Measurements from ENCODE around the gene KAT2A.
A peak's percentile ranks its signal among the peaks of the same experiment; 100 is the strongest.

KAT2A gene

DNA sequence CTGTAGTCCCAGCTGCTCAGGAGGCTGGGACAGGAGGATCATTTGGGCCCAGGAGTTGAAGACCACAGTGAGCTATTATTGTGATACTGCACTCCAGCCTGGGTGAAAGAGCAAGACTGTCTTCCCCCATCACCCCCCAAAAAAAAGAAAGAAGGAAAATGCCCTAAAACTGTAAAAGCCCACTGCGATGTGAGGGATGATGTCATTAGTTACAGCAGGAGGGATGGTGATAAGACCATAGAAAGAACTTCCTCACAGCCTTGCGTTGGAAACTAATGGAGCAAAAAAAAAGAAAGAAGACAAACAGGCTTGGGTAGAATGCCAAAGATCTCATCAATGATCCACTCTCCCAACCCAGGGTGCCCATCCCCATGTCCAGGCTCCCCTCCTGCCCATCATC lies 41.6 kb downstream of the KAT2A start:
- H3K27ac ChIP-seq (ENCODE audit: insufficient read depth, low read length, poor library complexity, severe bottlenecking) = no peak overlapping the region
- H3K27me3 ChIP-seq (replicated peaks; ENCODE audit: control insufficient read depth, insufficient read depth, low read length, poor library complexity, severe bottlenecking) = no peaks in the 10 kb centered on the region
- no peak overlapping the region for H3K4me3 ChIP-seq (ENCODE audit: insufficient read depth, low read depth, low read length, poor library complexity, severe bottlenecking)
- H3K4me1 ChIP-seq (ENCODE audit: control insufficient read depth, insufficient read depth, low read length, poor library complexity, severe bottlenecking) = no peaks in the 10 kb centered on the region
- no peaks in the 10 kb centered on the region for H3K9me3 ChIP-seq (ENCODE audit: control insufficient read depth, low read length)
- no peaks in the 10 kb centered on the region for H3K36me3 ChIP-seq (ENCODE audit: control insufficient read depth, insufficient read depth, low read length)
- DNase-seq = no peak

DNA sequence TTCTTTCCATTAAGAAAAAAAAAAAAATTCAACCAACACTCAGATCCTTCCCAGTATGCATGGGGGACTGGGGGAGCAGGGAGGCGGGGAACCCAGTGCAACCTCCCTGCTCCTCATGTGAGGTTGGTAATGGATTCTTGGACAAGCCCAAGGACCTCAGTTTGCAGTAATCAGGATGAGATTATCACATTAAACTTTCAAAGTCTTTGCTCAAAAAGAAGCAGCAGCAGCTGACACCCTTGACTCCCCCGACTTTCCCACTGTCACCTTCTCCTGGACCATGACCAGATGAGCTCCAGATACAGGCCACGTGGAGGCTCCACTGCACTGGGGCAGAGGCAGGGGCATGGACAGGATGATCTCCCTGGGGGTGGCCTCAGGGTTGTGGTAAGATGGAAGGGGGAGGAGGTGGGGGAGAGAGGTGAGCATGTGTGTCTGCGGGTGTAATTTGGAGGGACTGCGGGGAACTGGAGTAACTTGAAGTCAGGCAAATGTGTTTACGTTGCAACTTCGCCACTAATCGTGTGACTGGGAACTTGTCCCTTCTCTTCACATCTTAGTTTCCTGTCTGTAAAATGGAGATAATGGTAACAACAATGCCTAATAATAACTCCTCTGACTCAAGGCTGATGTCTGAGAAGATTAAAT lies 42.6 kb downstream of the KAT2A start:
- no peak for DNase-seq
- no peak overlapping the region for H3K4me3 ChIP-seq (ENCODE audit: insufficient read depth, low read depth, low read length, poor library complexity, severe bottlenecking)
- no peak overlapping the region for H3K27ac ChIP-seq (ENCODE audit: insufficient read depth, low read length, poor library complexity, severe bottlenecking)
- no peaks in the 10 kb centered on the region for H3K27me3 ChIP-seq (replicated peaks; ENCODE audit: control insufficient read depth, insufficient read depth, low read length, poor library complexity, severe bottlenecking)
- H3K9me3 ChIP-seq (ENCODE audit: control insufficient read depth, low read length) = no peaks in the 10 kb centered on the region
- H3K4me1 ChIP-seq (ENCODE audit: control insufficient read depth, insufficient read depth, low read length, poor library complexity, severe bottlenecking) = no peaks in the 10 kb centered on the region
- no peaks in the 10 kb centered on the region for H3K36me3 ChIP-seq (ENCODE audit: control insufficient read depth, insufficient read depth, low read length)

DNA sequence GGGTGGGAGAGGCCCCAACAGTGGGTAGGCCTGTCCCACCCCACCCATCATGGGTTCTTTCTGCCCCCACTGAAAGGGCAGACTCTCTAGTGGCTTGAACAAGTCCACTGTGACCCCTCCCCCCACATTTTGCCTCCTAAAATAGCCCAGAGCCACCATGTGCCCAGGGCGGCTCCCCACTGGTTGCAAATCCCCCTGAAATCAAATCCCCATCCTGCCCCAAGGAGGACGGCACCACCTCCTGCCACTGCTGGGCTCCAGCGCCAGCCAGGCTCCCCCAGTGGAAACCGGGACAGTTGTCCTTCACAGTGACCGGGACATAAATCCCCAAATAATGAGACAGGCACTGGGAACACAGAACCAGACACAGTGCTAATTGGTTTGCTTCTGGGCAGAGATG lies 43.4 kb downstream of the KAT2A start:
- Histone ChIP-seq H3K27me3 (replicated peaks; ENCODE audit: control insufficient read depth, insufficient read depth, low read length, poor library complexity, severe bottlenecking) (peaks cover 2% of the 10 kb centered on the region), H3K9me3 (ENCODE audit: control insufficient read depth, low read length) (no peaks in the 10 kb centered on the region)

DNA sequence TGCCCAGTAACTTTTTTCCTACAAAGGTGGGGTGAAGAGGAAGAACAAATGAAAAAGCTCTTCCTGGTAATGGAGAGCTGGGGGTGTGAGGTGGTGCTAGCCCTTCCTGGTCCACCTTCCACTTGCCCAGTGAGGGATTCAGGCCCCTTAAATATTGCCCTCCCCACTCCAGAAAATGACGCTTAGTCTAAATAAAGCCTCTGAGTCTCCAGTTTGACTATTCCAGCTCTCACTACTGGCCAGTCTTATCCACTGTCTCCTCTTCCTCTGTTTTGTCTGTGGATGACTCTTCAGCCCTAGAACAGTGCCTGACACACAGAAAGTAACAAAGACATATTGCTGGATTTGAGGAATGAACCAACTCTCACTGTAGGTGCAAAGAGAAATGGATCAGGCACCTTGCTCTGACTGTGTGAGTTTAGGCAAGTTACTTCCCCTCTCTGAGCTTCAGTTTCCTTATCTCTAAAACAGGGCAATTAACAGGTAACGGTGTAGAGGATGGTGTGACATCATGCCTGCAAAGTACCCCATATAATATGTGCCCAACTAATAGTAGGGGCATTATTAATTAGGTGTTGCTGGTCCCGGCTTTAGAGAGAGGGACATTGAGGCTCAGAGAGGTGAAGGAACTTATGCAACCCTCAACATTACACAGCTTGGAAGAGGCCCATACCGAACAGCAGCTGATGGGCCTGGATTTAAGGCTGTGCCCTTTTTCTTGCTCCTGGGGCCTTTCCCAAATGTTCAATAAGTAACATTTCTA lies 44.2 kb downstream of the KAT2A start:
- Histone ChIP-seq H3K4me1 (ENCODE audit: control insufficient read depth, insufficient read depth, low read length, poor library complexity, severe bottlenecking) (peaks cover 8% of the 10 kb centered on the region), H3K36me3 (ENCODE audit: control insufficient read depth, insufficient read depth, low read length) (no peaks in the 10 kb centered on the region), H3K9me3 (ENCODE audit: control insufficient read depth, low read length) (no peaks in the 10 kb centered on the region), H3K27me3 (replicated peaks; ENCODE audit: control insufficient read depth, insufficient read depth, low read length, poor library complexity, severe bottlenecking) (peaks cover 10% of the 10 kb centered on the region), H3K27ac (ENCODE audit: insufficient read depth, low read length, poor library complexity, severe bottlenecking) (no peak overlapping the region), H3K4me3 (ENCODE audit: insufficient read depth, low read depth, low read length, poor library complexity, severe bottlenecking) (no peak overlapping the region)
- DNase-seq = no peak

More for the DNA sequence above, 43.4 kb downstream of the KAT2A start:
- Histone ChIP-seq H3K4me1 (ENCODE audit: control insufficient read depth, insufficient read depth, low read length, poor library complexity, severe bottlenecking) (peaks cover under 1% of the 10 kb centered on the region), H3K36me3 (ENCODE audit: control insufficient read depth, insufficient read depth, low read length) (no peaks in the 10 kb centered on the region), H3K27ac (ENCODE audit: insufficient read depth, low read length, poor library complexity, severe bottlenecking) (no peak overlapping the region), H3K4me3 (ENCODE audit: insufficient read depth, low read depth, low read length, poor library complexity, severe bottlenecking) (no peak overlapping the region)
- DNase-seq = no peak

DNA sequence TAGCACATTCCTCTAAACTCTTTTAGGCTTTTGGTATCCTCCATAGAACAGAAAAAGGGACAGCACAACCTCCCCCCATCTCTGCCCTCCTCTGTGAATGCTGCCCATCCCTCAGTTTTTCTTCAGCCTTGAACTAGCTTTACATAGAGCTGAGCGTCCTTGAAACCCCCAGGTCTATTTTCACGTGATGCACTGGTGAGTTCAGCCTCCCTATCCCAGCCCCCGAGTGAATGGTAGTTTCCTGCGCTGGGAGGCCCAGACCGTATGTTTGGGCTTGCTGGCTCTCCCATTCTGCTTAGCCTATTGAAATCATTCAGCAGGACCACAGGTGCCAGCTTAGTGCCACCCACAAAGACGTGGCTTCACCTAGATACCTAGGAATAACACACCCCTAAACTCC lies 45.4 kb downstream of the KAT2A start:
- DNase-seq = no peak
- Histone ChIP-seq H3K27me3 (replicated peaks; ENCODE audit: control insufficient read depth, insufficient read depth, low read length, poor library complexity, severe bottlenecking) (peaks cover 18% of the 10 kb centered on the region), H3K36me3 (ENCODE audit: control insufficient read depth, insufficient read depth, low read length) (no peaks in the 10 kb centered on the region), H3K4me3 (ENCODE audit: insufficient read depth, low read depth, low read length, poor library complexity, severe bottlenecking) (no peak overlapping the region), H3K9me3 (ENCODE audit: control insufficient read depth, low read length) (no peaks in the 10 kb centered on the region), H3K27ac (ENCODE audit: insufficient read depth, low read length, poor library complexity, severe bottlenecking) (no peak overlapping the region), H3K4me1 (ENCODE audit: control insufficient read depth, insufficient read depth, low read length, poor library complexity, severe bottlenecking) (peaks cover 11% of the 10 kb centered on the region)

DNA sequence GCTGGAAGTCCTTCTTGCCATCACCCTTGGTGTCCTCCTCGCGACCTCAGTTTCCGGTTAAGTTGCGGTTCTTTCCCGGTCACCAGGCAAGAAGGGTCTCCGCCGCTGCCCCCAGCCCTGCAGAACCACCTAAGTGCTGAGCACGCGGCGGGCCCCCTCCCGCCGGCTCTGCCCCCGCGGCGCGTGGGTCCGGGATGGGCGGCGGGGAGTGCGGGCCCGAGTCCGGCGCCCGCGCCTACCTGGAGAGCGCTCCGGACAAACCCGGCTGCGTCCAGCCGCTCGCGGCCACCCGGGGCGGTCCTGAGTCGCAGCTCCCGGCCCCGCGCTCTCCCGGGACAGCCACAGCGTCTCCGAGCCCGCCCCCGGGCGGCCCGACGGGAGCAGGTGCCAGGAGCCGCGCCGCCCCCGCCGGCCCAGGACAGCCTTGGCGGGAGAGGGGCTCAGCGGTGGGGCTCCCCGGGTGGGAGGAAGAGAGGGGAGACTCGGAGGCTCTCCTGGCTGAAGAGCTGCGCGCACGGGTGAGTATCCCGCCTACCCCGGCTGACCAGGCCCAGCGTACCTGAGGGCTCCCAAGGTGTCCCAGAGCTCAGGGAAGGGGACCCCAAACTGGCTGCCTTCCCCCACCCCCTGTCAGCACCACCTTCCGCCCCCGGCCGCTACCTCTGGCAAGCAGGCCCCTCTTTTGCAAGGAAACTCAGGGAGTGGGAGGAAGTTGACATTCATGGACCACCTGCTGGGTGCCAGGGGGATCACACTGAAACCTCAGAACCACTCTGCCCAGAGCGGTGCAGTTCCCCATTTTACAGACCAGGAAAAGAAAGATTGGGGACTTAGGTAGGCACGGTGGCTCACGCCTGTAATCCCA lies 48.6 kb downstream of the KAT2A start:
- Histone ChIP-seq H3K27ac (ENCODE audit: insufficient read depth, low read length, poor library complexity, severe bottlenecking) (no peak overlapping the region), H3K4me1 (ENCODE audit: control insufficient read depth, insufficient read depth, low read length, poor library complexity, severe bottlenecking) (peaks cover 11% of the 10 kb centered on the region), H3K27me3 (replicated peaks; ENCODE audit: control insufficient read depth, insufficient read depth, low read length, poor library complexity, severe bottlenecking) (peaks cover 18% of the 10 kb centered on the region), H3K4me3 (ENCODE audit: insufficient read depth, low read depth, low read length, poor library complexity, severe bottlenecking) (peak overlapping the region; percentile 12), H3K9me3 (ENCODE audit: control insufficient read depth, low read length) (no peaks in the 10 kb centered on the region), H3K36me3 (ENCODE audit: control insufficient read depth, insufficient read depth, low read length) (no peaks in the 10 kb centered on the region)
- no peak for DNase-seq

DNA sequence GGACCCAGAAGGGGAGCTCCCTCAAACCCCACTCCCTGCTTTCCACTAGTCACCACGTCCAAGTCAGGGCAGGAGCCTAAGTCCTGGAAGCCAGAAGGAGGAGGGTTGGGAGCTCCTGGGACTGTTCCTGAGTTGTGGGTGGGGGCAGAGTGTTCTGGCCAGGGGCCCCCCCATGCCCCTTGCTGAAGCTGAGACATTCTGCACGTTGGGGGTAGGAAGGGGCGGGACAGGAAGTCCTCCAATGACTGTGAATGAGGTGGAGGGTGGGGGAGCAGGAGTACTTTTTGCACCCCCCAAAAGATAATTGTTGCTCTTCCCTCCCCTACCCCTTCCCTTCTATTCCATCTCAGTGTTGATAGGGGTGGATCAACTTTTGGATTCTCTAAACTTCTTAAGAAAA lies 49.4 kb downstream of the KAT2A start:
- Histone ChIP-seq H3K27ac (ENCODE audit: insufficient read depth, low read length, poor library complexity, severe bottlenecking) (no peak overlapping the region), H3K27me3 (replicated peaks; ENCODE audit: control insufficient read depth, insufficient read depth, low read length, poor library complexity, severe bottlenecking) (peaks cover 18% of the 10 kb centered on the region), H3K36me3 (ENCODE audit: control insufficient read depth, insufficient read depth, low read length) (no peaks in the 10 kb centered on the region), H3K4me1 (ENCODE audit: control insufficient read depth, insufficient read depth, low read length, poor library complexity, severe bottlenecking) (peaks cover 11% of the 10 kb centered on the region), H3K9me3 (ENCODE audit: control insufficient read depth, low read length) (no peaks in the 10 kb centered on the region), H3K4me3 (ENCODE audit: insufficient read depth, low read depth, low read length, poor library complexity, severe bottlenecking) (no peak overlapping the region)
- no peak for DNase-seq

DNA sequence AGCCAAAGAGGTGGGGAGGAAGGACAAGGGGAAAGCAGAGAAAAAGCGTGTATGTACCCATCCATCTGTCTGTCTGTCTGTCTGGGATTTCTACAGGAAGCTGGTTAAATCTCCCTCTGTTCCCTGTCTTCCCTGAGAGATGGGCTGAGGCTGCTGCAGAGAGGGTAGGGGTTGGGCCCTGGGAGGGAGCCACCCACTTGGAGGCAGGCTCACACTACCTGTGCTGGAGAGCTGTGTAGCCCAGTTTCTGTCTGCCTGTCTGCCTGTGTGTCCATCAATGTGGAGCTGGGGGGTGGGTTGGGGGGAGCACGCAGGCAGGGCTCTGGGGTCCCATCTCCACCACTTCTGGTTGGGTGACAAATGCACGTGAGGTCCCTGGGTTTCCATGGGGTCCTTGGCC lies 52.2 kb downstream of the KAT2A start:
- DNase-seq = no peak
- H3K9me3 ChIP-seq (ENCODE audit: control insufficient read depth, low read length) = no peaks in the 10 kb centered on the region
- H3K4me1 ChIP-seq (ENCODE audit: control insufficient read depth, insufficient read depth, low read length, poor library complexity, severe bottlenecking) = peaks cover 11% of the 10 kb centered on the region
- no peak overlapping the region for H3K27ac ChIP-seq (ENCODE audit: insufficient read depth, low read length, poor library complexity, severe bottlenecking)
- H3K36me3 ChIP-seq (ENCODE audit: control insufficient read depth, insufficient read depth, low read length) = no peaks in the 10 kb centered on the region
- peaks cover 18% of the 10 kb centered on the region for H3K27me3 ChIP-seq (replicated peaks; ENCODE audit: control insufficient read depth, insufficient read depth, low read length, poor library complexity, severe bottlenecking)
- no peak overlapping the region for H3K4me3 ChIP-seq (ENCODE audit: insufficient read depth, low read depth, low read length, poor library complexity, severe bottlenecking)

DNA sequence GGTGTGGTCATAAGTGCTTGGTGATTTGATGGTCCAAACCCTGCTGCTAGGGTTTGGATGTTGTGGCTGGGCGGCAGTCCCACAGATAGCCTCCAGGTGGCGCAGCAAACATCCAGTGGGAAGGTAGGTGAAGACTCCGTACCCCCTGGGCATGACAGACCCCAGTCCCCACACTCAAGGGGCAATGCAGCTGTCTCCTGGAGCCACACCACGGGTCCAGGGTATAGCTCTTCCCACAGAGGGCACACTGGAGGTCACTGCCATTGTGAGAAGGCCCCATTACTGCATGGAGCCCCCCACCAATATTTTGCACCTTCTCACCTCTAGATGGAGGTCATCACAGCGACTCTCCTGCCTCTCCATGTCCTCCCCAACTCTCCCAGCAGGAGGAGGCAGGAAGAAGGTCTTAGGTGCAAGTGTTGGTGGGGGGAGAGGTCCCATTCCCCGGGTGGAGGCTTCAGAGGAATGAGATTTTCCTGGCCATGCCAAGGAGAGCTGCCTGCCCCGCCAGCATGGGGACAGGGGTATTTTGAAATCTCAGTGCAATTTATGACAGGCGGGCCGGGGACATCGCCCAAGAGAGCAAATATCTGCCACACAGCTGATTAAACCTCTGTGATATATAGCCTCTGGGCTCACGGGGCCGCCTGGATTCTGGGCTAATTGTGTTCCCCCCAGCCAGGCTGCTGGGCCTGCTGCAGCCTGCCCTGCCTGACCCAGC lies 53.6 kb downstream of the KAT2A start:
- Histone ChIP-seq H3K4me3 (ENCODE audit: insufficient read depth, low read depth, low read length, poor library complexity, severe bottlenecking) (no peak overlapping the region), H3K36me3 (ENCODE audit: control insufficient read depth, insufficient read depth, low read length) (no peaks in the 10 kb centered on the region), H3K4me1 (ENCODE audit: control insufficient read depth, insufficient read depth, low read length, poor library complexity, severe bottlenecking) (peaks cover 8% of the 10 kb centered on the region), H3K27ac (ENCODE audit: insufficient read depth, low read length, poor library complexity, severe bottlenecking) (no peak overlapping the region), H3K27me3 (replicated peaks; ENCODE audit: control insufficient read depth, insufficient read depth, low read length, poor library complexity, severe bottlenecking) (peaks cover 14% of the 10 kb centered on the region), H3K9me3 (ENCODE audit: control insufficient read depth, low read length) (no peaks in the 10 kb centered on the region)
- DNase-seq = peak; percentile 39 to 62 (median 43)
